CD4-positive, alpha-beta T cell (primary cell): ENCODE results near the gene AUTS2. TPM values are rescaled to one million over a fixed set of nuclear protein-coding genes. Genes with fewer than 3 reads are reported as not detected.

Source experiments
- ATAC-seq: fragments of 200-7000 bp; cut with Tn5 transposase; one replicate; pipeline ENCODE4 v1.10.0; 2022; ENCODE audit warnings: mild to moderate bottlenecking; ENCODE audit not compliant: poor library complexity
- CTCF ChIA-PET: fragments of 350-600 bp; sonication (Branson Sonifier 250); formaldehyde crosslinking; loops from one replicate; lab custom pipeline; 2021; ENCODE audit warnings: antibody characterized with exemption, inconsistent platforms; lab: Charles Lee
- POLR2A ChIA-PET: fragments of 350-600 bp; sonication (Branson Sonifier 250); formaldehyde crosslinking; loops from one replicate; lab custom pipeline; 2021; ENCODE audit warnings: antibody characterized with exemption, inconsistent platforms; lab: Charles Lee
- DNase-seq, 14 experiments: peaks; one replicate each; pipeline ENCODE4 v3.0.0-alpha.2; 2013 to 2020; ENCODE audit warnings: mixed read lengths in 2 of 14
- H3K27ac ChIP-seq, 2 donors: one replicate each; pipeline versions ENCODE4 v1.5.1 to v1.7.0; 2013; ENCODE audit warnings: low read length in 2 of 2, low read depth in 1 of 2, mild to moderate bottlenecking in 1 of 2
- H3K27me3 ChIP-seq, 2 experiments: 1 replicate in 1 of 2; 2 replicates in 1 of 2; pipeline versions ENCODE4 v1.6.1 to v1.7.0; 2013; ENCODE audit warnings: low read length in 2 of 2, control low read depth in 1 of 2, mild to moderate bottlenecking in 1 of 2, moderate library complexity in 1 of 2; ENCODE audit not compliant: insufficient read depth in 2 of 2, control insufficient read depth in 1 of 2
- H3K36me3 ChIP-seq: one replicate; pipeline ENCODE4 v1.6.1; 2013; ENCODE audit warnings: low read length, control low read depth; ENCODE audit not compliant: insufficient read depth
- H3K4me1 ChIP-seq: one replicate; pipeline ENCODE4 v1.6.1; 2013; ENCODE audit warnings: low read length, control low read depth; ENCODE audit not compliant: insufficient read depth
- H3K4me3 ChIP-seq: one replicate; pipeline ENCODE4 v1.5.1; 2013; ENCODE audit warnings: mild to moderate bottlenecking, low read length, moderate library complexity
- H3K9me3 ChIP-seq, 2 experiments: 1 replicate in 1 of 2; 2 replicates in 1 of 2; pipeline versions ENCODE4 v1.6.1 to v1.7.0; 2013; ENCODE audit warnings: low read length in 2 of 2, mild to moderate bottlenecking in 2 of 2, control low read depth in 1 of 2, moderate library complexity in 1 of 2; ENCODE audit not compliant: control insufficient read depth in 1 of 2, insufficient read depth in 1 of 2
- H3K27ac Mint-ChIP-seq: one replicate; pipeline ENCODE4 v1.8.0; 2020; ENCODE audit warnings: mixed read lengths
- H3K27me3 Mint-ChIP-seq: one replicate; pipeline ENCODE4 v1.8.0; 2021; ENCODE audit warnings: mixed read lengths
- H3K36me3 Mint-ChIP-seq: one replicate; pipeline ENCODE4 v1.8.0; 2021; ENCODE audit warnings: low read depth, mixed read lengths
- H3K4me1 Mint-ChIP-seq: one replicate; pipeline ENCODE4 v1.8.0; 2021; ENCODE audit warnings: low read depth, mixed read lengths
- H3K4me3 Mint-ChIP-seq: one replicate; pipeline ENCODE4 v1.8.0; 2020; ENCODE audit warnings: mild to moderate bottlenecking, mixed read lengths
- H3K9me3 Mint-ChIP-seq: one replicate; pipeline ENCODE4 v1.8.0; 2020; ENCODE audit warnings: mixed read lengths
- CTCF ChIP-seq: fragments of 200-600 bp; IDR thresholded peaks from one replicate; pipeline ENCODE4 v1.8.0; 2022; ENCODE audit warnings: antibody characterized with exemption, mild to moderate bottlenecking
- intact Hi-C, 2 experiments: fragments of 100-400 bp; cut with DNase I in 1 of 2; cut with micrococcal nuclease in 1 of 2; formaldehyde crosslinking; loops; one replicate each; pipeline versions ENCODE4 v1.15.1 to v1.9.0; 2023 to 2025; cut with DNase I, micrococcal nuclease
- total RNA-seq, 174 experiments: library from RNA in 2 of 174; stranded (reverse) in 2 of 174; gene quantifications; one replicate each; pipeline ENCODE4 v1.2.3 and lab custom pipeline; 2021 to 2026

AUTS2 gene
- total RNA-seq, 2 experiments from 2014 or later = 43.6 to 47.6 TPM

GRCh38 chr7:70539617-70540016 lies 941.3 kb downstream of the AUTS2 start:
- intact Hi-C loops = no loop called here
- Histone ChIP-seq H3K27ac (no peak overlapping the region), H3K4me1 (no peaks in the 10 kb centered on the region), H3K27me3 (no peaks in the 10 kb centered on the region), H3K4me3 (no peak overlapping the region), H3K9me3 (no peaks in the 10 kb centered on the region), H3K36me3 (no peaks in the 10 kb centered on the region)
- Mint-ChIP-seq H3K36me3 (no peaks in the 10 kb centered on the region), H3K27ac (no peak overlapping the region), H3K4me3 (no peak overlapping the region), H3K9me3 (no peaks in the 10 kb centered on the region), H3K4me1 (no peaks in the 10 kb centered on the region), H3K27me3 (peaks cover 5% of the 10 kb centered on the region)
- ATAC-seq (no peak), DNase-seq (no peak)
- TF ChIP-seq CTCF = no peak
- CTCF ChIA-PET = no interaction called here
- POLR2A ChIA-PET = no interaction called here

- ATAC-seq (no peak), DNase-seq (no peak)
- Mint-ChIP-seq H3K36me3 (no peaks in the 10 kb centered on the region), H3K9me3 (no peaks in the 10 kb centered on the region), H3K27me3 (peaks cover 5% of the 10 kb centered on the region), H3K4me1 (no peaks in the 10 kb centered on the region), H3K4me3 (no peak overlapping the region), H3K27ac (no peak overlapping the region)
- ChIA-PET CTCF (no interaction called here), POLR2A (no interaction called here)
- Histone ChIP-seq H3K27me3 (no peaks in the 10 kb centered on the region), H3K36me3 (no peaks in the 10 kb centered on the region), H3K9me3 (no peaks in the 10 kb centered on the region), H3K4me3 (no peak overlapping the region), H3K27ac (no peak overlapping the region), H3K4me1 (no peaks in the 10 kb centered on the region)
- intact Hi-C loops = no loop called here
- no peak for TF ChIP-seq CTCF
Observed at GRCh38 chr7:70540641-70541040, 942.4 kb downstream of the AUTS2 start.

- intact Hi-C loops = no loop called here
- ChIA-PET CTCF (no interaction called here), POLR2A (no interaction called here)
- ATAC-seq = no peak
- Mint-ChIP-seq H3K27ac (no peak overlapping the region), H3K4me3 (no peak overlapping the region), H3K27me3 (peaks cover 5% of the 10 kb centered on the region), H3K36me3 (no peaks in the 10 kb centered on the region), H3K4me1 (no peaks in the 10 kb centered on the region), H3K9me3 (no peaks in the 10 kb centered on the region)
- no peak for DNase-seq
- Histone ChIP-seq H3K4me3 (no peak overlapping the region), H3K27ac (no peak overlapping the region), H3K4me1 (no peaks in the 10 kb centered on the region), H3K9me3 (peaks cover 0 to 4% of the 10 kb centered on the region in 2 experiments), H3K27me3 (no peaks in the 10 kb centered on the region), H3K36me3 (no peaks in the 10 kb centered on the region)
- no peak for TF ChIP-seq CTCF
Observed at GRCh38 chr7:70542750-70543376, 944.6 kb downstream of the AUTS2 start.
